AG20443 (cell line): Measurements from ENCODE around the gene SLC16A4.

ENCODE experiments used
- DNase-seq: peaks from one replicate; pipeline ENCODE4 v3.0.0; 2012; ENCODE audit warnings: low spot score, mixed read lengths

SLC16A4 gene

DNA sequence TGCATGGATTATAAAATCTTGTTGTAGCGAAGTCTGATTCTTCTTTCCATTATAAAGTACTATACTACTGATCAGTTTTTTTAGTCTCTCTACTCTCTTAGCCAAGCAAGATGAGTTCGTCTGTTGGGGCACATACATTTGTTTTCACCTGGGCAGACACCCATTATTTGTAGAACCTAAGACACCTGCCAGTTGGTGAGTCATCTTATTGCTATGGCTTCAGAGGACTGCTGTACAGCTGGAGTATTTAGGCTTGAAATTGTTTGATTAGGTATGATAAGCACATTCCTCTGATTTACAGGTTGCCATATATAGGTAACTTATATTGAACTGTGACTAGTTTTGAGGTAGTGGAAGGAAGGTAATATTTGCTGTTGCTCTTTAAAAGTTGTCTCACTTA lies 34.4 kb downstream of the SLC16A4 start:
- DNase-seq: no peak

GRCh38 chr1:110355321-110355720 lies 35.5 kb downstream of the SLC16A4 start:
- DNase-seq: no peak

- DNase-seq: no peak
Measured at GRCh38 chr1:110350360-110350759, 40.5 kb downstream of the SLC16A4 start.

DNA sequence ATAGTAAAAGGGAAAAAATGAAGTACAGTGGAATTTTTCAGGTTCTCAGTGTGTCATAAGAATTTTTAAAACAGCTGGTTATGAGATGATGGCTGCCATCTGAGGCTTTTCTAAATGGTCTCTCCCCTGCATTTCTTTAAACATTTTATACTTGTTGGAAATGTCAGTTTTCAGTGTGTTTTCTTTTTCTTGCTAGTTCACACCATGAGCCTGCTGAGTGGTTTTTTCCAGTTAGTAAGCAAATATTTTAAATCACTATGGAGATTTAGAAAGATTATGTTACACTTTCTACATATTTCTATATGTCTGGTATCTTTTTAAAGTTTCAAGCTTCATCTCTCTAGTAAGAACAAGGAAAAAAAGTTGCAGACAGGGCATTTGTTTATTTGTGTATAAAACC lies 42.1 kb downstream of the SLC16A4 start:
- no peak for DNase-seq

DNA sequence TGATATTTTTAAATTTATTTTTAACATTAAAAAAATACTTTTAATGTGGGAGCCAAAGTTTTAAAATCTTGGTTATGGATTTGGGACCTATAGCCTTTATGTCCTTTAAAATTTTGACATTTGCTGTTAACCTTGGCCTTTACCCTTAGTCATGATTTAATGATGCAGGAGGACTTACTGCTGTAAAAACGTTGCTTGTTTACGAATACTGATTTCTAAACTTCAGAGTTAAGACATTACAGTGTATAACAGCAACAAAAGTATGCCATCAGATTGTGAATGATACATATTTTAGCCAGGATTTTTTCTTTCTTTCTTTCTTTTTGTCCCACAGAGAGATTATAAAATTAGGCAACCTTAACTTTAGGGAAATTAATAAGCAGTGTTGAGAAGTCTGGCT lies 42.8 kb downstream of the SLC16A4 start:
- no peak for DNase-seq

- DNase-seq: no peak
Measured at GRCh38 chr1:110347182-110347893, 43.5 kb downstream of the SLC16A4 start.

- DNase-seq: no peak
Measured at GRCh38 chr1:110346690-110347089, 44.1 kb downstream of the SLC16A4 start.

- no peak for DNase-seq
Measured at GRCh38 chr1:110345480-110345879, 45.3 kb downstream of the SLC16A4 start.

GRCh38 chr1:110344152-110344551 lies 46.7 kb downstream of the SLC16A4 start:
- no peak for DNase-seq

GRCh38 chr1:110343249-110343648 lies 47.6 kb downstream of the SLC16A4 start:
- no peak for DNase-seq

GRCh38 chr1:110341872-110342331 lies 48.9 kb downstream of the SLC16A4 start:
- no peak for DNase-seq

GRCh38 chr1:110341146-110341871 lies 49.5 kb downstream of the SLC16A4 start:
- DNase-seq: no peak

DNA sequence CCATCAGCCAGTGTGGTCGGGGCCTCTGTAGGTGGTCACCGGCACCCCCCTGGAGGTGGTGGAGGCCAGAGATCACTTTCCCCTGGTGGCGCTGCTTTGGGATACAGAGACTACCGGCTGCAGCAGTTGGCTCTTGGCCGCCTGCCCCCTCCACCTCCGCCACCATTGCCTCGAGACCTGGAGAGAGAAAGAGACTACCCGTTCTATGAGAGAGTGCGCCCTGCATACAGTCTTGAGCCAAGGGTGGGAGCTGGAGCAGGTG lies 50.7 kb downstream of the SLC16A4 start:
- no peak for DNase-seq

- peak; percentile 62 for DNase-seq
Measured at GRCh38 chr1:110339407-110340206, 51.2 kb downstream of the SLC16A4 start.

GRCh38 chr1:110338886-110339406 lies 51.9 kb downstream of the SLC16A4 start, which contains the start of gene RBM15:
RBM15 (plus strand) TSS chr1:110339377; CDS start chr1:110339406, 29 bp downstream.
- peak; percentile 97 for DNase-seq

DNA sequence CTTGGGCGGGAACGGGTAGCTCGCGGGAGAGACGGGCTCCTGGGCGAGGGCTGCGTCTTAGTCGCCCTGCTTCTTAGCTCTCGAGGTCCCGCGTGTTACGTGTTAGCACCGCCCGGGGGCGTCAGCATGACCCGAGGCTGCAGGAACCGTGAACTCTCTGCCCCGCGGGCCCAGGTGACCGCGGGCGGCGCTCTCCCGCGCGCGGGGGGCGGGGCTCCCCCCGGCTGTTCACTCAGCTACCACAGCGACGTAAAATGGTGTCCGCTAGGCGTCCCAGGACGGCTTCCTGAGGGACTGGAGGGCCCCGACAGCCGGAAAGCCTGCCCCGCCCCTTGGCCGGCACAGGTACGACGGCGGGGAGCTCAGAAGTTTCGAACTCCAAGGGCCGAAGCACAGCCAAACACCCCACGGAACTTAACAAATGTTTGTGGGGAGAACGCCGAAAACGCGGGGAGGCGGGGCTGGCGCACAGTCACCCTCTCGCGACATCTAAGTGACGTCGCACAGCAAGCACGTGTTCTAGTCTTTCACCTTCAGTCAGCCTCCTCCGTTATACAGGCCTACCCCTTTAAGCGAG lies 52.4 kb downstream of the SLC16A4 start:
- DNase-seq: peak; percentile 96

DNA sequence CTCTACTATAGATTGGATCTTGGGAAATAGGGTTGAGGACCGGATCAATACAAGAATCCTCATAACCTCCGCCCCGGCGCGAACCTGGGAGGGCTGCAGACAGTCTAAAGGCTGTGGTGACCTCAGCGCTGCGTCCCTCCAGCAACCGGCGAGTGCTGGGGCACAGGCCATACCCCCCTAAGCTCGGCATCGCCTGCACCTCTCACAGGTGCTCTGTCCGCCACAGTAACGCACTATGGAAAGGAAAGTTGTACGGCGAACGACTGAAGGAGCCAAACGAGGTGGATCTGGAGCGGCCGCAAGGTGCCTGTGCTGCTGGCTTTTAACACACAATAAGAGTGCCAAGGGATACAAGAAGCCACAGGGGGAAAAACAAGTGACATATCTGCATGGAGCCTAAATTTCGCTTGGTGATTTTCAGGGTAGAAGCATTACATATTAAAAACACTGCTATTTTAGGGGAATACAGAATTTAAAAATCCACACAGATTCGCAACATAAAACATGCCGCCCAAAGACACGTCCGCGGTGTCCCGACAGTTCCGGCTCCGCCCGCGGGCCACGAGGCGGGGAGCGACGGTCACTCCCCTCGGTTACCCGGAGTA lies 53.0 kb downstream of the SLC16A4 start:
- peak; percentile 22 for DNase-seq

- DNase-seq: no peak
Measured at GRCh38 chr1:110336300-110337039, 54.4 kb downstream of the SLC16A4 start.

- DNase-seq: no peak
Measured at GRCh38 chr1:110335265-110335664, 55.6 kb downstream of the SLC16A4 start.

DNA sequence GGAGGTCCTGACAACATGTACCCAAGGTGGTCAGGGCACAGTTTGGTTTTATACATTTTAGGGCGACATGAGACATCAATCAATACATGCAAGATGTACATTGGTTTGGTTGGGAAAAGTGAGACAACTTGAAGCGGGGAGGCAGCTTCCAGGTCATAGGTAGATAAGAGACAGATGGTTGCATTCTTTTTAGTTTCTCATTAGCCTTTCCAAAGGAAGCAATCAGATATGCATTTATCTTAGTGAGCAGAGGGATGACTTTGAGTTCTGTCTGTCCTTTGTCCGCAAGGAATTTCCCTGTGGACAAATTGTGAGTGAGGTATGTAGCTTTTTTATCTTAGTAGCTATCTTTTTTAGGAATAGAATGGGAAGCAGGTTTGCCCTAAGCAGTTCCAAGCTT lies 62.1 kb downstream of the SLC16A4 start:
- DNase-seq: no peak

- DNase-seq: no peak
Measured at GRCh38 chr1:110328274-110328673, 62.6 kb downstream of the SLC16A4 start.
